ENCODE results near the gene CLCN7. TPM values are rescaled to one million over a fixed set of nuclear protein-coding genes. Genes with fewer than 3 reads are reported as not detected.
A peak's percentile ranks its signal among the peaks of the same experiment; 100 is the strongest.
"Not testable (repeated sequence)": the region's sequence is repeated elsewhere in the genome, so short reads cannot be mapped to it uniquely, and the experiment has no call there.

The CLCN7 gene
- polyA plus RNA-seq, 1 experiment, result 36.4 TPM

- DNase-seq (ENCODE audit: low read depth), result no peak
- Histone ChIP-seq H3K36me3 (ENCODE audit: control insufficient read depth, insufficient read depth, low read length) (no peaks in the 10 kb centered on the region), H3K4me3 (ENCODE audit: low read depth, low read length) (no peak overlapping the region), H3K27me3 (ENCODE audit: control insufficient read depth, insufficient read depth, low read length) (no peaks in the 10 kb centered on the region)
- ChIA-PET CTCF (interaction anchor here (1.0 kb wide), 1 partner anchor 12 kb away, joined by 3 read pairs; no protein-coding TSS in a partner anchor), POLR2A (no interaction called here)
- no peak for TF ChIP-seq CTCF (IDR thresholded peaks at IDR 0.05; ENCODE audit: insufficient read depth, low read depth, low read length)
These were observed 7.3 kb upstream of the CLCN7 start for GRCh38 chr16:1481906-1482835.

- H3K4me3 ChIP-seq (ENCODE audit: low read depth, low read length); H3K27me3 ChIP-seq (ENCODE audit: control insufficient read depth, insufficient read depth, low read length); H3K36me3 ChIP-seq (ENCODE audit: control insufficient read depth, insufficient read depth, low read length); POLR2A ChIA-PET; DNase-seq (ENCODE audit: low read depth): not testable (repeated sequence)
- CTCF ChIA-PET, result interaction anchor here (1.1 kb wide), 1 partner anchor 245 kb away, joined by 3 read pairs; no protein-coding TSS in a partner anchor
These were observed 4.1 kb upstream of the CLCN7 start for GRCh38 chr16:1478937-1479336.

- Histone ChIP-seq H3K27me3 (ENCODE audit: control insufficient read depth, insufficient read depth, low read length) (no peaks in the 10 kb centered on the region), H3K36me3 (ENCODE audit: control insufficient read depth, insufficient read depth, low read length) (no peaks in the 10 kb centered on the region), H3K4me3 (ENCODE audit: low read depth, low read length) (no peak overlapping the region)
- CTCF ChIA-PET, result no interaction called here
- TF ChIP-seq CTCF (IDR thresholded peaks at IDR 0.05; ENCODE audit: insufficient read depth, low read depth, low read length), result no peak
- POLR2A ChIA-PET, result no interaction called here
- DNase-seq (ENCODE audit: low read depth), result no peak
These were observed 2.2 kb upstream of the CLCN7 start for GRCh38 chr16:1477033-1477432.

GRCh38 chr16:1475552-1476114 is 805 bp upstream of the CLCN7 start:
- no peaks in the 10 kb centered on the region for H3K27me3 ChIP-seq (ENCODE audit: control insufficient read depth, insufficient read depth, low read length)
- TF ChIP-seq CTCF (IDR thresholded peaks at IDR 0.05; ENCODE audit: insufficient read depth, low read depth, low read length), result no peak

GRCh38 chr16:1474082-1474795 is 589 bp downstream of the CLCN7 start:
- no peaks in the 10 kb centered on the region for H3K27me3 ChIP-seq (ENCODE audit: control insufficient read depth, insufficient read depth, low read length)
- POLR2A ChIA-PET, result no interaction called here
- no peaks in the 10 kb centered on the region for H3K36me3 ChIP-seq (ENCODE audit: control insufficient read depth, insufficient read depth, low read length)
- DNase-seq (ENCODE audit: low read depth), result no peak
- CTCF ChIA-PET, result interaction anchor here (0.7 kb wide), 1 partner anchor 1112 kb away, joined by 3 read pairs; no protein-coding TSS in a partner anchor
- H3K4me3 ChIP-seq (ENCODE audit: low read depth, low read length), result peak overlapping the region; percentile 69
- TF ChIP-seq CTCF (IDR thresholded peaks at IDR 0.05; ENCODE audit: insufficient read depth, low read depth, low read length), result no peak

More at GRCh38 chr16:1475552-1476114, 805 bp upstream of the CLCN7 start:
- DNase-seq (ENCODE audit: low read depth), result no peak
- Histone ChIP-seq H3K4me3 (ENCODE audit: low read depth, low read length) (peak overlapping the region; percentile 69), H3K36me3 (ENCODE audit: control insufficient read depth, insufficient read depth, low read length) (no peaks in the 10 kb centered on the region)
- ChIA-PET POLR2A (no interaction called here), CTCF (no interaction called here)
